GM18517 (cell line): ENCODE measurements around the gene GFRA1.

ENCODE experiments used
- ATAC-seq: cut with Tn5 transposase; IDR thresholded peaks from one replicate; pipeline ENCODE4 v1.9.1; 2021; ENCODE audit warnings: mild to moderate bottlenecking, moderate library complexity; ENCODE audit not compliant: unreplicated experiment

Gene GFRA1

GRCh38 chr10:116132780-116133399 is 140.1 kb downstream of the GFRA1 start:
- no peak for ATAC-seq

- ATAC-seq = no peak
Measured at GRCh38 chr10:116130006-116130405, 143.0 kb downstream of the GFRA1 start.

GRCh38 chr10:116126954-116127695 is 145.9 kb downstream of the GFRA1 start:
- ATAC-seq = no peak

GRCh38 chr10:116126239-116126638 is 146.8 kb downstream of the GFRA1 start:
- ATAC-seq = no peak

GRCh38 chr10:116125180-116125579 is 147.8 kb downstream of the GFRA1 start:
- no peak for ATAC-seq

- ATAC-seq = no peak
Measured at GRCh38 chr10:116124777-116125176, 148.2 kb downstream of the GFRA1 start.

GRCh38 chr10:116122664-116123063 is 150.3 kb downstream of the GFRA1 start:
- ATAC-seq = no peak

GRCh38 chr10:116121640-116122525 is 151.1 kb downstream of the GFRA1 start:
- ATAC-seq = no peak

- no peak for ATAC-seq
Measured at GRCh38 chr10:116120688-116121455, 152.1 kb downstream of the GFRA1 start.

GRCh38 chr10:116118847-116119246 is 154.2 kb downstream of the GFRA1 start:
- ATAC-seq = no peak

- ATAC-seq = no peak
Measured at GRCh38 chr10:116115797-116116196, 157.2 kb downstream of the GFRA1 start.

- ATAC-seq = no peak
Measured at GRCh38 chr10:116115036-116115641, 157.9 kb downstream of the GFRA1 start.

GRCh38 chr10:116113721-116114501 is 159.1 kb downstream of the GFRA1 start:
- ATAC-seq = no peak

GRCh38 chr10:116112232-116113231 is 160.5 kb downstream of the GFRA1 start:
- ATAC-seq = no peak

- ATAC-seq = no peak
Measured at GRCh38 chr10:116111483-116112095, 161.4 kb downstream of the GFRA1 start.

GRCh38 chr10:116110736-116111135 is 162.3 kb downstream of the GFRA1 start:
- ATAC-seq = no peak

- ATAC-seq = no peak
Measured at GRCh38 chr10:116109881-116110280, 163.1 kb downstream of the GFRA1 start.

GRCh38 chr10:116109481-116109880 is 163.5 kb downstream of the GFRA1 start:
- ATAC-seq = no peak
